ENCODE measurements around the gene CRTAP.
"Not testable (repeated sequence)": the region's sequence is repeated elsewhere in the genome, so short reads cannot be mapped to it uniquely, and the experiment has no call there.

CRTAP gene

DNA sequence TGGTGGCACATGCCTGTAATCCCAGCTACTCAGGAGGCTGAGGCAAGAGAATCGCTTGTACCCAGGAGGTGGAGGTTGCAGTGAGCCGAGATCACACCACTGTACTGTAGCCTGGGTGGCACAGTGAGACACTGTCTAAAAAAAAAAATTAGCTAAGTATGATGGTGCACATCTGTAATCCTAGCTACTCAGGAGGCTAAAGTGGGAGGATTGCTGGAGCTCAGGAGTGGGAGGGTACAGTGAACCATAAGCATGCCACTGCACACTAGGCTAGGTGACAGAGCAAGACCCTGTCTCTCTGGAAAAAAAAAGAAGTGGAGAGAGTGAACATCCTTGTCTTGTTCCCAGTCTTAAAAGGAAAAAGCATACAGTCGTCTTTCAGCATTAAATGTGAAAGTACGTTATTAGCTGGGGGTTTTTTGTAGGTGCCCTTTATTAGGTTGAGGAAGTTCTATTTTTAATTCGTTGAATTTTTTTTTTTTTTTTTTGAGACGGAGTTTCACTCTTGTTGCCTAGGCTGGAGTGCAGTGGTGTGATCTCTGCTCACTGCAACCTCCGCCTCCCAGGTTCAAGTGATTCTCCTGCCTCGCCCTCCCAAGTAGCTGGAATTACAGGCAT lies 25.3 kb downstream of the CRTAP start:
- in situ Hi-C loops (cut with MboI; ENCODE audit: low sequenced_read_pairs): not testable (repeated sequence)

DNA sequence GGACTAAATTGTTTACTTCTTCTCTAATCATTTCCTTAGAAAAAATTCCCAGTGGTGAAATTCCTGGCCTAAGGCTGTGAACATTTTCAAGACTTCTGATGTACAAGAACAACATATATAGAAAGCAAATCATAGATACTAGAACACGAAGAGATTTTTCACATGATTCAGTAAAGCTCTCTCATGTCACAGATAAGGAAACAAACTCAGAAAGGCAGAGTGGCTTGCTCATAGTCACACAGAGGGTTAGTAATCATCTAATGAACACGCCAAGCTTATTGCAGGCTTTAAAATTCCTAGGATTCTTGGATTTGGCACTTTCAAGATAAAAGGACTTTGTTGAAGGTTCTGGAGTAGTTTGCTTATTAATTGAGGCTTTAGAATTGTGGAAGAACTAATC lies 26.2 kb downstream of the CRTAP start:
- in situ Hi-C loops (cut with MboI; ENCODE audit: low sequenced_read_pairs): no loop called here

DNA sequence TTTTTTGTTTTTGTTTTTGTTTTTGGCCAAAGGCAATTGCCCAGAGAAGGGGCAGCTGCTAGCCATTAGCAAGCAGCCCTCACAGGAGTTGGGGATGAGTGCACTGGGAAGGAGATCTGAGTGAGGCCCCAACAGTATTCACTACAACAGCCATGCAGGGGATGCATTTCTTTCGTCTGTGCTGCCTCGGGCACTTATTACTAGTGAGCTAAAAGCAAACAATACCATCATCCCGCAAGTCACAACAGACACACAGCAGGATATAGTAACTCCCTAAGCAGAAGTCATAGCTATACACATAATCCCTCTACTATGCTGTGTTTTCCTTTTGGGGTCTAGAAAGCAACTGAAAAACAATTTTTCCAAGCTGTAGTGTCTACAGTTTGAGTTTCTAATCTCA lies 27.2 kb downstream of the CRTAP start:
- in situ Hi-C loops (cut with MboI; ENCODE audit: low sequenced_read_pairs): no loop called here

- in situ Hi-C loops (cut with MboI; ENCODE audit: low sequenced_read_pairs): no loop called here
Measured at GRCh38 chr3:33144433-33144832, 30.6 kb downstream of the CRTAP start.

DNA sequence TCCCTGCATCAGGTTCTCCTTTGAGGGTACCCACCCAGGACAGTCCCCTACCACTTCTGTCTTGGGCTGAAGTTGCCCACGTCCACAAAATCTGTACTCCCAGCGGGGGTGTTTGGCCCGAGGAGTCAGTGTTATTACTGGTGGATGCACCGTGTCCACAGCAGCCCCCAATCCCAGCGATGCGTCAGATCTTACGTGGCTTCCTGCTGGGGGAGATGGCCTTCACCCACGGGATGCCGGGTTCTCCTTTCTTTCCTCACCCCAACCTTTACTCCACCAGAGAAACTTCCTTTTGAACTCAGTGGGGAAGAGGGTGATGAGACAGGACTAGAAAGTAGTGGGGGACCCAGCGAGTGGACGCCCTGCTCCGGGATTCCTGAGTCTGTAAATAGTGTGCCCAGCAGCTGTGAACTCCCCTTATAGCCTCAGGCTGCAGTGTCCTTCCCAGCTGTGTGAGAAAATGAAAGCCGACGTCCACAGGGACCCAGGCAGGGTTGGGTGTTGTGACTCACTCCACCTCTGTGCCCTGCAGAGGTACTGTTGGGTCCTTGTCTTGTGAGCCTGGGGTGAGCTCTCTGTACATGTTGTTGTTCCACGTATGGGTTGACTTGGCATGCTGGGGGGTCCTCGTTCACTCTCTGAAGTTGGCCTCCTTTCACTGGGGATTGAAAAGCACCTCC lies 31.5 kb downstream of the CRTAP start:
- in situ Hi-C loops (cut with MboI; ENCODE audit: low sequenced_read_pairs): no loop called here

GRCh38 chr3:33145901-33146580 lies 32.2 kb downstream of the CRTAP start:
- in situ Hi-C loops (cut with MboI; ENCODE audit: low sequenced_read_pairs): no loop called here

DNA sequence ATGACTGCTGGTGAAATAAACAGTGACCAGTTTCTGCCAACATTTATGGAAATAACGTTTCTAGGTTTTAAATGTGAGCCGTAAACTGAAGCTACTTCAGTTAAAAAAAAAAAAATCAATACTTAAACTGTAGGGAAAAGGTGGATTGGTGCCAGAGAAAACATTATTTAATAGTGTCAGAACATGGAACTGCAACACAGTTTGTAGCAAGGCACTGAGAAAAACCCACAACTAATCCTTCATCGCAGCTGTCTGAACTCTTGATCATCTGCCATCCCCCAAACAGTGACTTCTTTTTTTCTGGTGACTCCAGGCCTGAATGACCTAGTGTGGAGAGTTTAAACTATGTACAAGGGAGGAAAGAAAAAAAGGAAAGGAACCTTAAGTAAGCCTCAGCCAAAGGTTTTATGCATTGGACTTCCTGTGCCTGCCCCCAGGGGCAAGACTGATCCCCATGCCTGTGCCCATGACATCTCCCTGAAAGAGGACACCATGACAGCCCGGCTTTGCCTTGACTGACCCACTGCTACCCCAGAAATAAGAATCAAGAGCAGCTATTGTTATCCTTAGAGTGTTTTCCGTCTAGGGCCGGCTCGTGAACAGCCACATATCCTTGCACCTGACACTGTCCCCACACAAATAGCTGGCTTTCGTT lies 33.1 kb downstream of the CRTAP start:
- in situ Hi-C loops (cut with MboI; ENCODE audit: low sequenced_read_pairs): no loop called here

- in situ Hi-C loops (cut with MboI; ENCODE audit: low sequenced_read_pairs): no loop called here
Measured at GRCh38 chr3:33149342-33149741, 35.5 kb downstream of the CRTAP start.

- in situ Hi-C loops (cut with MboI; ENCODE audit: low sequenced_read_pairs): no loop called here
Measured at GRCh38 chr3:33152363-33153360, 38.8 kb downstream of the CRTAP start.

GRCh38 chr3:33153782-33154181 lies 40.0 kb downstream of the CRTAP start:
- in situ Hi-C loops (cut with MboI; ENCODE audit: low sequenced_read_pairs): no loop called here

- in situ Hi-C loops (cut with MboI; ENCODE audit: low sequenced_read_pairs): no loop called here
Measured at GRCh38 chr3:33155301-33155700, 41.5 kb downstream of the CRTAP start.

DNA sequence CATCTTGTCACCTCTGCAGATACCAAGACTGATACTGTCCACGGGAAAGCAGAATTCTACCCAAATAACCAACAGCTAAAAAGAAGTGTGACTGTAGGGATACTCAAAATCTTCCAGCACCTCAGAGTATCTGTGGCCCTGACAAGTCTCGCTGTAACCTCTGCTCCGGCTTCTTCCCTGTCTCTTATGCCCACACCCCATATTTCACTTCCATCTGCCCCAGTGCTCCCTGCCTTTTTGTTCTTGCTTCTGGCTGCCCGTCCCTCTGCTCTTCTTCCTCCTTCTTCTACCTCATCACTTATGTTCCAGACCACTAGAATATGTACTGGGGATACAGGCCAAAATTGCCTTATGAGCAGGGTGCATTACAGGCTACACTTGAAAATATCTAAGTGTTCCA lies 45.4 kb downstream of the CRTAP start:
- in situ Hi-C loops (cut with MboI; ENCODE audit: low sequenced_read_pairs): no loop called here

GRCh38 chr3:33159981-33160380 lies 46.2 kb downstream of the CRTAP start:
- in situ Hi-C loops (cut with MboI; ENCODE audit: low sequenced_read_pairs): no loop called here

- in situ Hi-C loops (cut with MboI; ENCODE audit: low sequenced_read_pairs): not testable (repeated sequence)
Measured at GRCh38 chr3:33162621-33163020, 48.8 kb downstream of the CRTAP start.

- in situ Hi-C loops (cut with MboI; ENCODE audit: low sequenced_read_pairs): no loop called here
Measured at GRCh38 chr3:33165372-33165771, 51.6 kb downstream of the CRTAP start.

DNA sequence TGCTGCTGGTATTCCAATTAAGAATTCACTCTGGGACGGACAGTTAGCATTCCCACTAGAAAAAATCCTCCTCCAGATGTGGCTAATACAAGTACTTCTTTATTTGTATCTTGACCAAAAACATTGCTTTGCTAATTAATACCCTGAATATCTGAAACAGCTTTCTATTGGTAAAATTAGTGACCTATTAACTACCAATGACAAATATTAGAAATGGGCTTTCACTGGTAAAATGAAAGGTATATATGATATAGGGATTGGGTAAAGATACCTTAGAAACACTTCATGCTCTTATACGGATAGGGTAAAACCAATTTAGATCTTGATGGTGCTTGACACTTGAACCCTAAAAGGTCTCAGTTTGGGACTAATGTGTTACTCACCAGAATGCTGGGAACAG lies 52.3 kb downstream of the CRTAP start:
- in situ Hi-C loops (cut with MboI; ENCODE audit: low sequenced_read_pairs): no loop called here

DNA sequence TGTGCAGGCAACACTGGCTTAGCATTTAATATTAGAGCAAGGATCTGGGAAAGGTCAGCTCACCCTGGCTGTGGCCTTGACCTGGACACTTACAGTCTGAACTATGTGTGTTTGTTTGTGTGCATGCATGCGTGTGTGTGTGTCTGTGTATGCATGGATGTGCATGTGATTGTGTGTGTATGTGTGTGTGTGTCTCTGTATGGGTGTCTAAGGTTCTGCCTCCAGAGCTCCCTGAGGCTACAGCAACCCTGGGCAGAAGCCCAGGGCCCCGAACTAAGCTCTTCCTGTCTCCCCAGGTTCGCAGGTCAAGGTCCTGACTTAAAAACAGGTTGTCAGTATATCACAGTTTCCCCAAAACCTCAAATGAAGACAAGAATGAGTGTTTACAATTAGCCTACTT lies 53.5 kb downstream of the CRTAP start:
- in situ Hi-C loops (cut with MboI; ENCODE audit: low sequenced_read_pairs): no loop called here

DNA sequence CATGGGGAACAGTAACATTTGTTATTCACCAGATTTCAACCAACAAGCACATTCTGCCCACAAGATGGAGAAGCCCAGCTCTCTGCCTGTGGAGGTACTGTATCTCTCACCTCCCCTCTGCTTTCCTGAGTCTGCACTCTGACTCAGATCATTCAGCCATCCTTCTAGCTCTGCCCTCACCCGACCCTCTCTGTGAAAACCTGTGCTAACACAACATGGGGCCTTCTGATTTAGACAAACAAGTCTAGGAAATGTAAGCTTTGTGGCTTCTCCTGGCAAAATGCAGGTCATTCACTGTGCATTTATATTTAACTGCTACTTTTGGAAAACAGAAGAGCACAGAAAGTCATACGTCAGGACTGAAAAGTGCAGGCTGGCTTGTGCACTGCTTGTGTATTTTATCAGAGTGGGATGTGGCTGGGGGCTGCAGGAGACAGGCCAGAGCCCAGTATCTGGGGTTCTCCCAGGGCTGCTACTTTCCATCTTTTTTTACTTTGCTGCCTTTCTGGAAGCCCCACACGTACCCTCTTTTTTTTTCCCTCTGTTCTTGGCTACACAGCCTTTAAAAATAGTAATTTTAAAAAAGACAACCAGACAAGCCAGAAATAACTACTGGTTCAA lies 54.0 kb downstream of the CRTAP start:
- in situ Hi-C loops (cut with MboI; ENCODE audit: low sequenced_read_pairs): no loop called here

DNA sequence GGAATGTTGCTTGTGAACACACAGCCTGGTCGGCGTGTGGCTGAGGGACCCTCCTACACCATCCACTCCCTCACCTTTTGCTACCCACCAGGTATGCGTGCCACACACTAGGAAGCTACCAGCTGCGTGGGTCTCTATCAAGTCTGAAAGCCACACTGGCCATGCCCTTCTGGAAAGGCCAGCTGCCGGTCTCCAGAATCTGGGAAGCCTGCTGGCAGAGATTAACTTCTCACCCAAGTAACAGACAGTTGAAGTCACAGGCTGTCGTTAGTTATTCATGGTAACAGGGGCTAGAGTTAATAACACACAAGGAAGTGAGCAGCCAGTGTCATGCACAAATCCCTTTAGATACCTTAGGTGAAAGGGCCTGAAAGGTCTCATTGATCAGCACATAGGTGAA lies 56.7 kb downstream of the CRTAP start:
- in situ Hi-C loops (cut with MboI; ENCODE audit: low sequenced_read_pairs): no loop called here

GRCh38 chr3:33171580-33171979 lies 57.8 kb downstream of the CRTAP start:
- in situ Hi-C loops (cut with MboI; ENCODE audit: low sequenced_read_pairs): no loop called here

Data from HL-60/S4 treated with phorbol 12-myristate 13-acetate at 8.2 ng/mL for 4 days and 3 days (cell line).